NCI-H1092 (cell line): ENCODE data around the gene CDPF1.
"Not testable (repeated sequence)": the region's sequence is repeated elsewhere in the genome, so short reads cannot be mapped to it uniquely, and the experiment has no call there.

Experiments used
- DNase-seq: peaks from one replicate; lab custom pipeline; 2025; lab: John Stamatoyannopoulos, UW

CDPF1 gene

DNA sequence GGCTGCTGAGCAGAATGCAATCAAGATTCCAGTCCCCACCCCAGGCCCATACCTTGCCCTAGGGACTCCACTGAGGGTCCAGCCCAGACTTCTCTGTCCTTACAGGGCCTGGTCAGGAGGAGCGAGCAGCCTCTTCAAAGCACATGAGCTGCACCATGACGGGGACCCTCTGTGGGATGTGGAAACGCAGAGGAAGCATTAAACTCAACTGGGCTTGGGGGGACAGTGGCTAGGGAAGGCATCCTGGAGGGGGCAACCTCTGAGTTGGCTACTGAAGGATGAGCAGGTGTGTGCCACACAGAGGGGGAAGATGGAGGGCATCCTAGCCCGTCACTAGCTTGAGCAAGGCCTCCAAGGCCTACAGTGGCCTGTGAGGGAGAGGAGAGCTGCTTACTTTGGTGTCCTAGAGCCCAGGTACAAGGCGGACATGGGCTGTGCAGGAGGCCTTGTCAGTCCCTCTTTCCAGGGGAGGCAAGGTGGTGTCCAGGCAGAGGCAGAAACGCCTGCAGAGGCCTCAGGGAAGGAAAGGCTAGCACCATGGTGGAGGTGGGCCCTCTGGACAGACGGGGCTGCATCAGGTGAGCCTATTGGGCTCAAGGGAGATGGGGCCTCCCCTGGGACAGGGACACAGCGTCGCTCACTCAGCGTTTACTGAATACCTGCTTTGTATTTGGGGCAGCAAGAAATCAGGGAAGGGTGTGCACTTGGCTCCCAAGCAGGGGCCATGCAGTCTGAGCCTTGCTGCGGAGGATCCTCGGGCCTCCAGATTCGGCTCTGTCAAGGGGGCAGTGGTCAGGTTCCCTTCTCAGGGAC, 32.0 kb upstream of the CDPF1 start:
- no peak for DNase-seq

DNA sequence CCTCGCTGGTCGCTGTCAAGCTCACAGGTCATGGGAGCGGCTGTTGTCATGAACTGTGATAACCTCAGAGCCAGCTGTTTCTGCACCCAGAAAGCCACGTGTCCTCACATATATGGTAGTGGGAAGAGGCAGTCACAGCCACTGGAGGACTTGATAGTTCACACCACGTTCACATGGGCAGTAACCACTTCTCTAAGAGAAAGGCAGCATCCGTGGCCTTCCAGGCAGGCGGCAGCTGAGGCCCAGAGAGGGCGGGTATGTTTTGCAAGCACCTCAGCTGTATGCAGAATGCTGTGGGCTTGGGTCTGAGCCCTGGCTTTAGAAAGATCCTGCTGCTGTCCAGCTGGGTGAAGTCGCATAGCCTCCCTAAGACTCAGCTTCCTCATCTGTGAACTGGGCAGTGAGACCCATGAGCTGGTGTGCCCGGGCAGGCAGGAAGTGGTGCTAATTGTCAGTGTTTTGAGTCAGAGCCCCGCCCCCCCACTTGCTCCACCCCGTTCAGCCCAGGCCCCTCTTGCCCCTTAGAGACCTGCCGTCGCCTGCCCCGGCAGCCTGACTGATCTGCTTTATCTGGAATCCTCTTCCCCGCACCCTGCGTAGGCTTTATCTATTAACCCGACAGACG, 31.0 kb upstream of the CDPF1 start:
- DNase-seq, result no peak

DNA sequence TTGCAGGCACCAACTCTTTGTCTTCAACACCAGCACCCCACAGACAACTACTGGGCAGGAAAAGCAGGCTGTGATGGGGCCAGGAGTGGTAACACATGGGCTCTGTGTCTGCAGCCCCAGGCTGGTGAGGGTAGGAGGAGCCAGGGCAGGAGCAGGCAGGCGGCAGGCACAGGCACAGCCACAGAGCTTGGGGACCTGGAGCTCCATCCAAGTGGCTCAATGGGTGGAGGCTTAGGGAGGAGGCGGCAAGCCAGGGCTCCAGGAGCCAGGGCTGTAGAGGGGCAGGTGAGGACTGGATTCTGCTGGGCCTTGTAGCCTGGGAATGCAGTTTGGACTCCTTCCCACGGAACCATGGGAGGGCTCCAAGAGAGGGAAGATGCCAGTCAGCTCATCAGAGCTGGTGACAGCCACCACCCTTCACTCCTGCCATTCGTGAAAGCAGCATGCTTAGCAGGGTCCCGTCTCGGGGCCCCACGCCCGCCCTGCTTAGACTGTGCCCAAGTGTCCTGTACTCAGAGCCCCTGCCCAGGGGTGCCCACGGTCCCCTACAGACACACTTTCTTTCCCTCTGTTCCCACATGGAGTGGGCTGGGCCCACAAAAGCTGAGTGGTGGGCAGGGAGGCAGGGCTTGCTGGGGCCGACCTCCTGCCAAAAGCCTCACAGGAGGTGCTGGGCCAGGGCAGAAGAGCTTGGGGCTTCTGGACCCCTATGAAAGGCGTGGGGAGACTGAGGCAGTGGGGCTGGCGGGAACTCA, 30.1 kb upstream of the CDPF1 start:
- no peak for DNase-seq

DNA sequence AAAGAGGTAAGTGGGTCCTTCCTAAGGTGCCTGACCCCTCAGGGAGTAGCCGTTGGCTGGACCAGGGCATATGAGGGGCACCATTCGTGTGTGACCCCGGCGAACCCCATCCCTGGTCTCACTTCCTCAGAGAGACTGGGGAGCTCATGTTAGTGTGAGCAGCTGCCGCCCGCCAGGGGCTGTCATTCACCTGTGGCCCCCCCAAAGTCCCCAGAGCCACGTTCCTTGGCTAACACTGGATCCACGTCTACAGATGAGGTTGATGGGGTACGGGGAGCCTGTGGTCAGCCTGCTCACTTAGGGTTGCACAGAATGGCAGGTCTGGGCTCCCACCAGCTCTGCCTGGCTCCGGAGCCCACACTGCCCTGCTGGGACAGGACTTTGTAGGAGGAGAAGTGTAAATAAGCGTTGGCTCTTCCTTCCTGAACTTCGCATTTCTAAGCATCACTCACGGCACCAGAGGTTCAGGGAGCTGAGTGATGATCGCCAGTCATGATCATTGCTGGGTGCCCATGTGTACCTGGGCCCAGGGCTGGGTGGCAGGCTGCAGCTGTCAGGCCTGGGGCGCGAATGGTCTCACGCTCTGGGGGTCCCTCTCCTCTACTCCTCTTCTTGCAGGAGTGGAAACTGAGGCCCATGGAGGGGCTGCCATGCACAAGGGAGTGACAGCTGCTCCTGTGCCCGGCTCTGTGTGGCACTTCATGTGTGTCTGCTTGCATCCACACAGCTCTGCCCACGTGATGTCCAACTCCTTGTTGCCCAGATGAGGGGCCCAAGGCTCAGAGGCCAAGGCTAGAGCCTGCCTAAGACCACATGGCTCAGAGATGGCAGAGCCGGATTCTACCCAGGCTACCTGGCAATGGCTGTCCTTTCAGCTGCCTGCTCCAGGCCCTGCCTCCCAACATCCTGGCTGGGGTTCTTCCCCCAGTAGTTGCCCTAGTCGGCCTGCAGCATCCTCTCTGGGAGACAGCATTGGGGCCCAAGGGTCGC, 28.9 kb upstream of the CDPF1 start:
- DNase-seq, result no peak

DNA sequence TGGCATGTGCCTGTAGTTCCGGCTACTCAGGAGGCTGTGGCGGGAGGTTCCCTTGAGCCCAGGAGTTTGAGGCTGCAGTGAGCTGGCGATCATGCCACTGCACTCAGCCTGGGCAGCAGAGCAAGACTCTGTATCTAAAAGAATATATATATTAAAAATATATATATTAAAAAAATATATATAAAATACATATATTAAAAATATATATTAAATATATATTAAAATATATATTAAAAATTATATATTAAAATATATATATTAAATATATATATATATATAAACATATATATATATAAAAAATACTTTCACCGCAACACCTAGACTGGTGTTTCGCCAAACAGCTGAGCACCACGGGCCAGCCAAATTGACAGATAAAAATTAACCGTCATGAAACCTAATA, 26.5 kb upstream of the CDPF1 start:
- no peak for DNase-seq

DNA sequence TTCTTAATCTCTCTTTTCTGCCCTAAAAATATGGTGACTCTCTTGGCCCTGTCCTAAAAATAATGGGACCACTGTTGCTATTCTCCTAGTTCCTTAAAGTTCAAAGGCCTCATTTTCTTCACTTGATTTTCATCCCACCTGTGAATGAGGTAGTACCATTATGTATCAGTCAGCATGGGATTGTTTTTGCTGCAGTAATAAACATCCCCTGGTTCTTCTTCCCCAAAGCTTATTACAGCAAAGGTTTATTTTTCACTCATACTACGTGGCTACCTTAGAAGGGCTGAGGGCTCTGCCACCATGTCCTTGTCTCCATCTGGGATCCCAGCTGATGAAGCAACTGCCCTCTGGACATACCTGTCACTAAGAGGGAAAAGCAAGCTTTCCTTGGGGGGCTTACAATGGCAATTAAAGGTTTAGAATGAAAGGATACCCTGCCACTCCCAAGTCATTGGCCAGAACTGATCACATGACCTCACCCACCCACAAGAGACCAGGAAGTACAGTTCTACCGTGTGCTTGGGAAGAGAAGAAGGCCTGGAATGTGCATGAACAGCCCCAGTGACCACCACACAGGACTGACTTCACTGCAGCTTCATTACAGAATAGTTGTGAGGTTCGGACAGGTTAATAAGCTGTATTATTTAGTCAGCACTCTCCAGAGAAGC, 25.5 kb upstream of the CDPF1 start:
- DNase-seq, result no peak

DNA sequence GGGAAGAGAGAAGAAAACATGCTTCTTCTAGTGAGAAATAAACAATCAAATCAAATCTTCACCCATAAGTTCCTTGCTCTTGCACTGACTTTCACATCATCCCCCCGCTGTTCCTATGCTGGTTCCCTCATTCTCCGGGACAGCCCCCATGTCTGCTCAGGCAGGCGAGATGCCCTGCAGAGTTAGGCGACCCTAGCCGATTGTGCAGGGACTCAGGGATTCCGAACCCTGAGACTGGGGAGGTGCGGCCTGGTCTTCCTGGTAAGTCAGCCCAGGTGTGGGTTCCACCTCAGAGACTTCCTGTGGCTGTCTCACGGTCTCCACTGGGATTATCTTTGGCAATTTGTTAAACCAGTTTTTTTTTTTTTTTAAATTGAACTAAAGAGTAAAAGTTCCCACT, 24.3 kb upstream of the CDPF1 start:
- no peak for DNase-seq

DNA sequence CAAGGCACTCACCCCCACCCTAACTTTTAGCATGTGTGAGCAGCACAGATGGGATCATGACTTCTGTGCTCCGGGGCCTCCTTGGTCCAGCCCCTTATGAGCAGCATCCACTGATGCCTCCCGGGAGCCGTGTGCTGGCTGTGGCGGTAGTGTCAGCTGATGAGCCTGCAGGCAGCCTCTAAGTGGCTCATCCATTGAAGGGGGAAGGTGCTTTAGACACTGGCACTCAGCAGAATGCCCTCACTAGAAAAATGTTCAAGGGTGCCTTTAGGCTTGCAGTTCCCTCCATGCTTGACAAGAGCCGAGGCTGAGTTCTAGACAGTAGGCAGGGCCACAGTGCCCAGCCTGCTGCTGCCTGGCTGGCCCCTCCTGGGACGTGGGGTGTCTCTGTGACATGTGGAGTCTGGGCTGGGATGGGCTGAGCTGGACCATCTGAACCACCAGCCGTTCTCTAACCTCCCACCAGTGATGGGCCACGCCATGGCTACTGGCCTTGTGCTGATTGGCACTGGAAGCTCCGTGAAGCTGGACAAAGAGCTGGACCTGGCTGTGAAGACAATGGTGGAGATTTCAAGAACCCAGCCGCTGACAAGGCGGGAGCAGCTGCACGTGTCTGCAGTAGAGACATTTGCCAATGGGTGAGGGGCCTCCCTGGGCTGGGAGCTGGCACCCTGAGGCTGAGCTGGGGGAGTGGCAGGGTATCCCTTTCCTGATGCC, 23.5 kb upstream of the CDPF1 start:
- DNase-seq, result no peak

DNA sequence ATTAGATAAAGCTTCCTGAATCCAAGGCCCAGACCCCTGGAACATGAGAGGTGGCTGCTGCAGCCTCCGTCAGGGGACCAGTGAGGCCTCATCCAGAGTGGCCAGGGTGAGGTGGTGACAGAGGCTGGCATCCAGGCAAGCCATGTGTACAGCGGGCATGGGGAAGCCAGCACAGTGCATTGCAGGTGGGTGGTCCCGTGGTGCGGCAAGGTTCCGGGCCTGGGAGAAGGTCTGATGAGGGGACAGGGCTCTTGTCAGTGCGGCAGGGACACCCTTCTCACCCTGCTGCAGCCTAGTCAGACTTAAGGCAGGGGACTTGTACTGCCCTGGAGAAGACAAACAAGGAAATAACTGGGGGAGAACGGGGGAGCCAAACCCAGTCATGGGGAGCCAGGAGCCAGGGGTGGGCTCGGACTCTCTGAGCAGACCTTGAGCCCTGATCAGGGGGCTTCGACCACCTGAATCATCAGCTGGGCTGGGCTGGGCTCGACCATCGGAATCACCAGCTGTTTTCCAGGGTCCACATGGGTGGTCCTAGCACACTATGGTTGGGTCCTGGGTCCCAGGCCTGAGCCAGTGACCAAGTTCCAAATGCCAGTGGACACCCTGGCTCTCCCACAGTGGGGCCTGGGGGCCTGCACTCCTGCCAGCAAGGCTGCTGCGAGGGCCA, 22.8 kb upstream of the CDPF1 start:
- DNase-seq, result no peak

DNA sequence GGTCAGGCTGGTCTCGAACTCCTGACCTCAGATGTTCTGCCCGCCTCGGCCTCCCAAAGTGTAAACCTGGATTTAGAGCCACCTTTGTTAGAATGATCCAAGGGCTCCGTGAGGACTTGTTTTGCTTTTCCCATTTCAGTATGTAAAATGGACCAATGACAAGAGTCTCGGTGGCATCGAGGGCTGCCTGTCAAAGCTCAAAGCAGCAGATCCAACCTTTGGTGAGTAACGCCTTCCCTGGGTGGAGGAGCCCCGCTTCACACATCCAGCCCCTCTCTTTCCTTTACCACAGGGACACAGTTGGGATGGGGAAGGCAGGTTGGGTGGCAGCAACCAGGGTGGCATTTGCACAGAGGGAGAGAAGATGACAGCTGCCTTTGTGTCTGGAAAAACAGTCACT, 22.1 kb upstream of the CDPF1 start:
- no peak for DNase-seq

DNA sequence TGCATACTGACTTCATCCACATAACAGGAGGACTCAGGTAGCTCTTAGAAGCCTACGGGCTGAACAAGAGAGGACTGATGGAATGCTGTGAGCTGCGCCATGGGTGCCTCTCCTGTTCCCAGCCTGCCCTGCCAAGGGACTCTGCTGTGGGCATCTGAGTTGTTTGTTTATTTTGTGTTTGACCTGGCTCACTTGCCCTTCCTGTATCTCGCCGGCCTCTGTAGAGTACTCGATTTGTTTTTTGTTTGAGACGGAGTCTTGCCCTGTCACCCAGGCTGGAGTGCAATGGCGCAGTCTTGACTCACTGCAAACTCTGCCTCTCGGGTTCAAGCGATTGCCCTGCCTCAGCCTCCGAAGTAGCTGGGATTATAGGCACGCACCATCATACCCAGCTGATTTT, 19.5 kb upstream of the CDPF1 start:
- no peak for DNase-seq

DNA sequence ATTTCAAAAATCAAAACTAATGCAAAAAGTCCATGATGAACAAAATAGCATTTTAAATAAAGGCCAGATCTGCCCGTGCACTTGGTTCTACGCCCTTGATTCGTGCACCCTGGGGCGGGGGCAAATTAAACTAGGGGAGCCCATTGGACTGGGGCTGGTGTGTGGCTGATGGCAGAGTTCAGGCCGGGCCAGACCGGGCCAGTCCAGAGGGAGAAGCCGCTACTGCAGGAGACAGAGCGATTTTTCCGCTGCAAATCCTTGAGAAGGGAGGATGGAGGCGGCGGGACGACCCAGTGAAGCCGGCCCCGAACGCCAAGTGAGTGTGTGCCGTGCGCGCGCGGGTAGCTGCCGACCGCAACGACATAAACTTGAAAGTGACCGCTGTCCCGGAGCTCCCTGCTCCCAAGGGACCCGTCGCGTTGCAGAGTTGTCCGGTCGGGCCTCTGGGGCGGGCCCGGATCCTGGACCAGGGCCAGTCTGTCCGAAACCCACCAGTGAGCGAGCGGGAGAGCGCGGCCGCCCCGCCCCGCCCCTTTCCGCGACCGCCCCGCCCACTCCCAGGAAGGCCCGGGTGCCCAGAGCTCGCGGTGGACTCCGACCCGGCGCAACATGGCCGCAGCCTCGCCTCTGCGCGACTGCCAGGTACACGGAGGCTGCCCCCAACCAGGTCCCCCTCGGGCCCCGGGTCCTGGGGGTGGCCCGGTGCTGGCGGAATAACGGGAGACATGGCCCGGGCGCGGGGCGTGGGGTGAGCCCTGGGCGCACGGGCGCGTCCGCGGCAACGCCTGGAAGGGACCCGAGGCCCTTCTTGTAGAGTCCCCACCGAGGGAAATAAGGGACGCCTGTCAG, 17.6 kb upstream of the CDPF1 start, which contains the start of gene TTC38:
Gene TTC38, plus strand, starts transcription at position 578 of the 849 bp plus-strand sequence. Its CDS starts 32 bp downstream, at position 610.
- DNase-seq, result no peak

DNA sequence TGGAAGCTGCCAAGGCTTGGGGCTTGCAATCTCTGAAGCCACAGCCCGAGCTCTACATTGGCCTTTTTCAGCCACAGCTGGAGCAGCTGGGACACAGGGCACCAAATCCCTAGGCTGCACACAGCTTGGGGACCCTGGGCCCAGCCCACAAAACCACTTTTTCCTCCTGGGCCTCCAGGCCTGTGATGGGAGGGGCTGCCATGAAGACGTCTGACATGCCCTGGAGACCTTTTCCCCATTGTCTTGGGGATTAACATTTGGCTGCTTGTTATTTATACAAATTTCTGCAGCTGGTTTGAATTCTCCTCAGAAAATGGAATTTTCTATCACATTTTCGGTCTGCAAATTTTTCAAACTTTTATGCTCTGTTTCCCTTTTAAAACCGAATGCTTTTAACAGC, 15.5 kb upstream of the CDPF1 start:
- not testable (repeated sequence) for DNase-seq

DNA sequence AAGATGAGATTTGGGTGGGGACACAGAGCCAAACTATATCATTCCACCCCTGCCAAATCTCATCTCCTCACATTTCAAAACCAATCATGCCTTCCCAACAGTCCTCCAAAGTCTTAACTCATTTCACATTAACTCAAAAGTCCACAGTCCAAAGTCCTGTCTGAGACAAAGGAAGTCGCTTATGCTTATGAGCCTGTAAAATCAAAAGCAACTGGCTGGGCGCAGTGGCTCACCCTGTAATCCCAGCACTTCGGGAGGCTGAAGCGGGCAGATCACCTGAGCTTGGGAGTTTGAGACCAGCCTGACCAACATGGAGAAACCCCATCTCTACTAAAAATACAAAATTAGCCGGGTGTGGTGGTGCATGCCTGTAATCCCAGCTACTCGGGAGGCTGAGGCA, 14.4 kb upstream of the CDPF1 start:
- not testable (repeated sequence) for DNase-seq

DNA sequence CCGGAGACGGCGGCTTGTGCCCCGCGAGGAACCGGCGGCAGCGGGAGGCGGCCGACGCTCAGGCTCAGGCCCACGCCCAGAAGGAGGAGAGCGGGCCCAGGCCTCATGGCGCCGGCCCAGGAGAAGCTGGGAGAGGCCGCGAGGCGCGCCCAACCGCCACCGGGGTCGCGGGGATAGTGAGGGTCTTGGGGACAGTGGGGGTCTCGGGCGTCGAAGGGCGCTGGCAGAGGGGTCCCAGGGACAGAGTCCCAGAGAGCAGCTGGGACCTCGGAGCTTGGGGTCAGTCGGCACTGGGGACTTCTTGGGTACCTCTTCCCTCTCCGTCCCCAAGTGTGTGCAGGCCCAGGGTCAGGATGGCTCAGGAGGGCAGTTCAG, 13.1 kb upstream of the CDPF1 start, which contains the start of gene PKDREJ:
Gene PKDREJ, minus strand, starts transcription at position 128 of the 375 bp plus-strand sequence. Its CDS starts 21 bp downstream, at position 107.
- no peak for DNase-seq

DNA sequence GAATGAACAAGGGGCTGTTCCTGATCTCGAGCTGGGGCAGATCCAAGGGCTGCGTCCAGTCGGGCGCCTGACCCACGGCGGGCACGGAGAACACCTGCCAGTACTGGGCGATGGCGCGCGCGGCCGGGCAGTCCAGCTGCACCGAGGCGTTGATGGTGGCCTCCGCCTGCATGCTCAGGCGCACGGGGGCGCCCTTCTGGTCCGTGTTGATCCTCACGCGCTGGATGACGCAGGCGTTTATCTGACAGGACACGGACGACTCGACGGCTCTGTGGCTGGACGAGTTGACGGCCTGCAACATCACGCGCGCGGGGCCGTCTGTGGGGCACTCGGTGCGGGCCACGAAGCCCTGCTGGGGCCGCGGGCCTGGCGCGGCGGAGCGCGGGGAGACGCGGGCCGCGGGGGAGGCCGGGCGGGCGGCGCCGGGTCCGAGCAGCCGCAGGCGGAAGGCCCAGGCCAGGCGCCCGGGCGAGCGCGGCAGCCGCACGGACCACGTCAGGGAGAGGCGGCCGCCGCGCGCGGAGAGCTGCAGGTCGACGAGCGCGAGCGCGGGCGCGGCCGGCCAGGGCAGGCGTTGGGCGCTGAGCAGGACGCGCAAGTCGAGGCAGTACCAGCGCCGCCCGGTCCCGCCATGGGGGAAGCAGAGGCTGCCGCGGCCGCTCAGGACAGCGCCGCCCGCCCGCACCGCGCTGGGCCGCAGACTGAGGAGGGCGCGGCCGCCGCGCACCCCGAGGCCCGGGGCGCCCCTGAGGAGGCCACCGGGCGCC, 12.5 kb upstream of the CDPF1 start:
- DNase-seq, result no peak

DNA sequence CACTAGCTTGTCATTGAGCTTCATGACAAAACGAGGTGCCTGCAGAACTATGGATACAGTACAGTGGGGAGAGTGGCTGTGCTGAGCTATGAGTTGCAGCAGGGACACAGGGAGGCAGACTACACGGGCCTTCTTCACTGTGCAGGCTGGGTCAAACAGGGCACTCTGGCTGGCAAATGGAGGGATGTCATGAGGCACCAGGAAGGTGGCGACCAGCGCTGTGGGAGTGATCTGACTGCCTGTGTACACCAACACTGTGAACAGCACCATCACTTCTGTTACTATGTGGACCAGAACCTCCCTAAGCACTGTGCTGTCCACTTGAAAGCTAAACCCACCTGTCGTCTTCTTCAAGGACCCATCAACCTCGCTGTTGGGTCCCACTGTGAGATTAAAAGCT, 9.9 kb upstream of the CDPF1 start:
- no peak for DNase-seq

DNA sequence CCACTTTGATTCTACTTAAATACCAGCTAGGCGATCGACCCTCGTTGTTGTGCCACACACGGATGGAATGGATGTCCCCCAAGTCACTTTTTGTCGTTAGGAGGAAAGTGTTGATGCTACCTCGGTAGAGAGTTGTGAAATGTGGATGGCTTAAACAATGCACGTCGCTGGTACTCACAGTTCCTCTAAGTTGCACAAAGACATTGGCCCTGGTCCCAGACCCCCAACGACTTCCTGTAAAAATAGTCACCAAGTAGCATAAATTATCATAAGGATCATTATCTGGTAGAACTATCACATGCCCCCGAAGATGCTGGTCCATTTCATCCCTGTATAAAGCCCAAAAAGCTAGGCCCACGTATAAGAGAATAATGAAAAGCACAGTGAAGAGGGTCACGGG, 9.3 kb upstream of the CDPF1 start:
- DNase-seq, result no peak
